ENCODE data around the gene GCN1.

Gene GCN1

DNA sequence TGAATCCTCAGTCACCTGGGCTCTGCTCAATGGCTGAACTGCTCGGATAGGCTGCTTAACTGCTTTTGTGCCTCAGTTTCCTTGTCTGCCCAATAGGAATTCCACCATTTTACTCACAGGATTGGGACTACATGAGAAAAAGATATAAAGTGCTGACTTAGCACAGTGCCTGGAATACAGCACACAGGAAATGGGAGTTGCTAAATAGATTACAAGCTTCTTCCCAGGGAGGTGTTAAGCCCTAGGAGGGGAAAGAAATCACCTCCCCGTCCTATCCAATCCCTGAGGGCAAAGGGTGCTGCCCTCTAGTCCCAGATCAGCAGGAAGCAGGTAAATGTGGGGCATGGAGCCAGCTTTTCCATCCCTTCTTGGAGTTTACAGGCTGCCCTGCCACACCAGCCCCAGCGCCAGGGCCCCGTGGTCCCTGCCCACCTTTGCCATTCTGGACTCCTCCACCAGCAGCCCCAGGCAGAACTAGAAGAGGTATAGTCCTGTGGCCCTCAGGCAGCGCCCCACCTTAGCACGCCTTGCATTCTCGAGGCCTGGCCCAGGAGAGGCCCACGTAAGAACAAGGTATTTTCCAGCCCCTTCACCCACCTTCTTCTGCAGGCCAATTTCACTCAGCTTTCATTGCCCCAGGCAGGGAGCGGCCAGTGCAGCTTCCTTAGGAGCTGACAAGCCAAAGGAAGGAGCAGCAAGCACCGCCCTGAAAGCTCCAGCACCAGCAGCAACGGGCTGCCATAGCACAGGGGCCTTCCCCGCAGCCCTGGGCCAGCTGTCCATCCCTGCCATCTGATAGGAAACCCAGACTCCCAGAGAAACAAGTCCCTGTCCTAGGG is 35.2 kb upstream of the GCN1 start:
- DNase-seq = no peak

DNA sequence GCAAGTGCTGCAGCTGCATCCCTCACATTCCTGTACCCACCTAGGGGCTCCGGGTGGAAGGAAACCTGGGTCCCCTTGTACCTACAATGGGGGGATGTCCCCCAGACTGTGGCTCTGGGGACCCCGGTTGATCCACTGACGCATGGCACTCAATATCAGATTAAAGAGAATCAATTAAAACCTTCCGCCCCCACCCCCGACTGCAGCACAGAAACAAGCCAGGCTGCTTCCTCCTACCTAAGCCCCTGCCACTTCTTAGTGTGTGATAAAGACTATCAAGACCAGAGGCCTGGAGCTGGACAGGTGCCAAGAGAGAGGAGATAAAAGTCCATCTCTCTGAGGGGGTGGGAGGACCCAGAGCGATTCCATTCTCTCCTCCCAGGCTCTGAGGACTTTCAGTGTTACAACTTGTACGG is 34.6 kb upstream of the GCN1 start:
- no peak for DNase-seq

DNA sequence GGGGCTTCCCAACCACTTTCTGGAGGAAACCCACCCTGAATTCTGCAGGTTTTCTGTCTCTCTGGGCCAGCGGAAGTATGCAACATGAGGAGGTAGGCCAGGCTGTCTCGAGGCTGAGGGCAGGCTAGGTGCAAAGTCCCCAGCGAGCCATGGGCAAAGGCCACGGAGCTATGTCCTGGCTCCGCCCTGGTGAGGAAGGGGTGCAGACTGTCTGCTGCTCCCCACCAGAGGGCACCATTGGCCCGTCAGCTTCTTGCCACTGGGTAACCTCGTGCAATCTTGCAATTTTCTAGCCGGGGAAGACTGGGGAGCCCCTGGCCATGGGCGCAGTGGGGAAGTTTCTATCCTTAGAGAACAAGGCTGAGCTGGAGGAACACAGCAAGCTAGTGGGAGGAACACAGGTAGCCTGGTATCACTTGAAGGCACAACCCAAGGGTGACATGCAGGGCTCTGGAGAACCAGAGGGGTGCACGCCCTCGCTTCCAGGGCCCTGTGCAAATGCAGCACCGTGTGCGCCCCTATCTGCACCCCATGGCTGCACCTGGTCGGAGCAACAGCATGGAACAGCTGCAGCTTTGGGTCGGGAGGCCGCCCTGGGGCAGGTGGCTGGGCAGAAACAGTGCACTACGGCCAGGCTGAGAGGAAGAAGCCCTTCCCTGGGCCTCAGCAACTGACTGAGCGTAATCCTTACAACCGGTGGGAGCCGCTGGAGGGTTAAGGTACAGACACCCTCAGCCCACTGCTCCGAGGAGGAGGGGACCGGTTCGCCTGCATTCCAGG is 34.0 kb upstream of the GCN1 start:
- peak; percentile 71 to 87 (median 84) for DNase-seq

DNA sequence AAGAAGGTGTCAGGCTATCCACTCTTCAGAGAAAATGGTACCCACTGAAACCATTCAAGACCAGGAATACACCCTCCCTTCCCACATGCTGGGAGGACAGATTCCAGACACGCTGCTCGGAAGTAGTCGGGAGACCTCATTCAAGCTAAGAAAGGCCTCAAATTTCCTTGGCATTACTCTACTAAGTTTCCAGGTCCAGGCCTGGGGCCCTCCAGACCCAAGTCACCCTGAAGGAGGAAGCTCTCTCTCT is 33.5 kb upstream of the GCN1 start:
- no peak for DNase-seq

DNA sequence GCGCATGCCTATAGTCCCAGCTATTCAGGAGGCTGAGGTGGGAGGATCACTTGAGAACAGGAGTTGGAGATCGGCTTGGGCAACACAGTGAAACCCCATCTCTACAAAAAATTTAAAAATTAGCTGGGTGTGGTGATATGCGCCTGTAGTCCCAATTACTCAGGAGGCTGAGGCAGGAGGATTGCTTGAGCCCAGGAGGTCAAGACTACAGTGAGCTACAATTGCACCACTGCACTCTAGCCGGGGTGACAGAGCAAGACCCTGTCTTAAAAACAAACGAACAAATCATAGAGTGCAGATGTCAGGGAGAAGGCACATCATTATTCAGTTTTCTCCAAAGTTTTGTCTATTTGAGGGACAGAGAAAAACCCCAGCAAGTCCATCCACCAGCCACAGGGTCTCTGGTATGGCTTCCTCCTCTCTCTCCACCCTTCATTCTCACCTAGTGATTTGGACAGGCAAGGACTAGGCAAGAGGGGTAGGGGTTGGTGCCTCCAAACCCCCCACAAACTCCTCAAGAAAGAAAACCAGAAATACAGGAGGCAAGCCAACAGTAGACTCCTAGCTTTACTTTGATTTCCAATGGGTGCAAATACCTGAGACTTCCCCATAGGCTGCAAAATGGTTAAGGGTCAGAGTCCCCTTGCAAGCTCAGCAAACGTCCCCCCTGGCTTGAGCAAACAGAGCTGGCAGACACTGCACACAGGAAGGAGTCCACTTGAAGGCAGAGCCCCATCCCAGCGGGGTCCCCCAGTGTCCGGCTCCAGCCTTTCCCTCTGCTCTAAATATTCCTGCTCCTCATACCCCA is 32.9 kb upstream of the GCN1 start:
- DNase-seq = no peak

DNA sequence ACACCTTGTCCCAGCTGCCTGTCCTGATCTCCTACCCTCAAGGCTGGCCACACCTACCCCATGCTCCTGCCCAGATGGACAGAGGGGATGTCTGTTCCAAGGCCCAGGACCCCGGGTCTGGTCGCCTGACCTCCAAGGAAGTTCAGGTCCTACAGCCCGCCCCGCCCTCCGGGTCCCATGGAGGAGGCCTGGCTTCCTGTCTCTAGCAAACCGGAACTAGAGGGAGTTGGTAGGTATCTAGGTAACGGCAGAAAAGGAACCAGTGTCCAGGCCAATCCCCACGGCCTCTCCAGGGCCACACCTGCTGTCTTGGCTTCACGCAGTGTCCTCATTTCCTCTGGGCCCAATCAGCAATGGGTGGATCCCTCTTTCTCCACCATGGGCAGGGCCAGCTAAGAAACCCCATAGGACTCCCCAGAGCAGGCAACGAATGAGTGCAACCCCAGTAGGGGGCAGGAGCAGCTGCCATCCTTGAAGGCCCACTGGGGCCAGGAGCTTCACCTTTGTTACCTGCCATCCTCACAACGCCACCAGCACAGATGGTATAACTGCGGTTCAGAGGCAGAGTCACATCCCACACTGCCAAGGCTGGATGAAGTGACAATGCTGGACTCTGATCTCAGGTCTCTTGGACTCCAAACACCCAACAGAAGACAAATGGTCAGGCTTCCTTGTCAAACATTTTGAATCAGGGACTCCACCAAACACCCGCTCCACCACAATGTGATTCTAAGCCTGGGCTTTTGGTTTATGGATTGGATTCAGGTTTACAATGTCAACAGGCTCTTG is 31.5 kb upstream of the GCN1 start:
- DNase-seq = peak in 1 of 5 experiments; percentile 31

DNA sequence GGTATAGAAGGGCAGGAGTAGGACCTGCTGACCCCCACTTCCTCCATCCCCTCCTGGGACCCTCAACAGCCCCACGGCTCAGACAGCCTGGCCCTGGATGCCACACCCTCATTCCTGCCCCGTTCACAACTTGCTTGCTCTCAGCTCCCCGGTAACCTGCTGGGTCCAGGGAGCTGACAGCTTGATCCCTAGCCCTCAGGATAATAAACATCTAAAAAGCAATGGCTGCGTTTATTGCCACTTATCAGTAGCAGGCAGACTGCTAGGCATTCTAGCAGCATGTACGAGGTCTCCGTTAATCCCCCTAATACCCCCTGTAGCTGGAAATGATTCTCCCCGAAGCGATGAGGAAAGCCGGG is 30.7 kb upstream of the GCN1 start:
- no peak for DNase-seq

DNA sequence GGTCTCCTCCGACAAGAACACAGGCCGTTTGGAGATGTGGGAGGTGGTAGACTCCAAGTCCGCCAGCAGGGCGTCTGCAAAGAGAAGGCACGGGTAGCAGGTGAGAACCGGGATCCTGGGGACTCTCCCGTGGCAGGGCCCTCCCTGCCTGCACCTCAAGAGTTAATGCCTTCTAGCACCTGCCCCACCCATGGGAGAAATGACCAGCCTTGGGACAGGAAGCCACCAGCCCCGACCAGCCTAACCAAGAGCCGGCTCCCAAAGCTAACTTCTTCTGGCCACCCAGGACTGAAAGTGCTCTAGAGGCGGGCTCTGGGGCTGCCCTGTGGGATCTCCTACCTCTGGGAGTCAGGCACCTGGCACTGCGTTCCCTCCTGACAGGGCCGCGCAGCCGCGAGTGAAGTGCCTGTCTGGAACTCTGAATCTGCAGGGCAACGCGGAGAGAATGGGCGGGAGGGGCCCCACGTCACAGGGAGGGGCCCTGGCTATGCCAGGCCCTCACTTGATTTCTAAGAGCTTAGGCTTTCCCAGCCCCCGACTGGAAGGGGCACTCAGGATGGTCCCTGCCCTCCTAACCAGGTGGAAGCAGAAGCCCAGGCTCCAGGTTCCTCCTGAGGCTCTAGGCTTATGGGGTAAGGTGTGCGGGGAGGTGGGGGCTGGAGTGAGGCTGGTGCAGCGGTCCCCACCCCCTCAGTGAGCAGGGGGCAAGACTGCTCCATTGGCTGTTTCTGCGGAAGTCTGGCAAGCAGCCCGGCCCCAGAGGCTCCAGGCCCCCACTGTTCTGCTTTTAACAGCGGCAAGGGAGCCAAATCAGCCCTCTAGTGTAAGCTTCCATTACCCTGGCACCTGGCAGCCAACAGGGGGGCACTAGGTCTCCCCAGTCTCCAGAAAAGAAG is 30.0 kb upstream of the GCN1 start:
- no peak for DNase-seq

DNA sequence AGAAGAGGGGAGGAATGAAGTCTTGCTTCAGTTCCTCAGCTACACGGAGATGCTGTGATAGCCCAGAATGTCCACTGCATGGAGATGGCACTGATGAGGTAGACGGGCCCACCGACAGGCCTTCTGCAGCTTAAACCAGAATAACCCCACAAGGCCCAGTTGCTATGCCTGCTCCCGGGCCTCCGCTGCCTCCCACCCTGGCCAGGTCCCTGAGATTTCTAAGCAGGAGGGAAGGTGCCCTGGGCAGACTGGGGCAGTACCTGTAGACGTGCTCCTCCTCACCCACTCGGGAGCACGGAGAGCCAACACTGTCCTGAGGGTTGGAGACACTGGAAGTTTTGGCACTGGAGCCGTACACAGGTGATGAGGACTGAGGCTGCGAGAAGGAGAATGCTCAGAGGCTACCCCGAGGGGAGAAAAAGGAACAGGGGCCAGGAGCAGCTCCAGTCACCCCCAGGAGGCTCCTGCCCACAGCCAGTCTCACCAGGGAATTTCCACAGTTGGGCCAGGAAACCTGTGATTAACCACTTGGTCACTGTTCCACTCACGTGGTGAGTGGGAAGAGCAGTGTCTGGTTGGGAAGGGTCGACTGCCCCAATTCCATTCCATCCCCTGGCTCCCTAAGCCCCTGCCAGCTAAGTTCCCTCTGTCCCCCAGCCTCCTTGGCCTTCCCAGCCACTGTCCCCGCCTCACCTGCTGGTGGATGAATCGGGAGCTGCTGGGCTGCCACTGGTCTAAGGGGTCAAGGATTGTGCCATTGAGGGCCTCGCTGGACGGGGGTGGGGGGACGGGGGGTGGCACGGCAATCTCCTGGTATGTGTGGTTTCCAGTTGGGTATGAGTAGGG is 29.2 kb upstream of the GCN1 start:
- no peak for DNase-seq

DNA sequence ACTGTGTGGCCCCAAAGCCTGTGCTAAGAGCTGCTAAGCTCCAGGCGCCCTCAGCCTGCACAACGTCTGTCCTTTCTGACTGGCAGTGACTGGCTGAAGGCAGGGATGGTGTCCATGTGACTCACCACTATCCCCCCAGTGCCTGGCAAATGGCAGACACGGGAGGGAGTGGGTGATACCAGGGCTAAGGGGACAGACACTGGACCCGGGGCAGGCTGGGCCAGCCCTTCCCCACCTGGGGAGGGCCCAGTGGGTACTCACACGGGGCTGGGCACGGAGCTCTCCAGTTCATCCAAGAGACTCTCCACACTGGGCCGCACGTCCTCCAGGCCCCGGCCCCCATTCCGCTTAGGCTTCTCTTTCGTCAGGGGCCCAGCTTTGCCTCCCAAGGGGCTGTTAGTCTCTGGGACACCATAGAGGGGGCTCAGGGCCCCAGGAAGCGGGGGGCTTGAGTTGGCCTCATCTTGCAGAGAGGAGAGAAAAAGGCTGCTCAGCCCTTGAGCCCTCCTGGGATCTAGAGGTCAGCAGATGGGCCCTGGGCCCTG is 27.8 kb upstream of the GCN1 start:
- no peak for DNase-seq

DNA sequence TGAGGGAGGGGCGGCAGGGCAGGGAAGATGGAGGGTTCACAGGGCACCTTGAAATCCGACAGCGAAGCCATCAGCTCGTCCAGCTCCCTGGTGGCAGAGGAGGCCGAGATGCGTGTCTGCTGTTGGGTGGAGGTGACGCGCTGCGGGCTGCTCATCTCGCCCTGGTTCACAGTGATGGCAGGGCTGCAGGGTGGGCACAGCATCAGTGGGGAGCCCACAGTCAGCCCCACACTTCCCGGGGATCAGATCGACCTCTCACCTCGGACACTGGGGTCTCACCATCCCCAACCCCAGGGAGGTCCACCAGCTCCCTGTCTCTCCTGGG is 27.0 kb upstream of the GCN1 start:
- no peak for DNase-seq

DNA sequence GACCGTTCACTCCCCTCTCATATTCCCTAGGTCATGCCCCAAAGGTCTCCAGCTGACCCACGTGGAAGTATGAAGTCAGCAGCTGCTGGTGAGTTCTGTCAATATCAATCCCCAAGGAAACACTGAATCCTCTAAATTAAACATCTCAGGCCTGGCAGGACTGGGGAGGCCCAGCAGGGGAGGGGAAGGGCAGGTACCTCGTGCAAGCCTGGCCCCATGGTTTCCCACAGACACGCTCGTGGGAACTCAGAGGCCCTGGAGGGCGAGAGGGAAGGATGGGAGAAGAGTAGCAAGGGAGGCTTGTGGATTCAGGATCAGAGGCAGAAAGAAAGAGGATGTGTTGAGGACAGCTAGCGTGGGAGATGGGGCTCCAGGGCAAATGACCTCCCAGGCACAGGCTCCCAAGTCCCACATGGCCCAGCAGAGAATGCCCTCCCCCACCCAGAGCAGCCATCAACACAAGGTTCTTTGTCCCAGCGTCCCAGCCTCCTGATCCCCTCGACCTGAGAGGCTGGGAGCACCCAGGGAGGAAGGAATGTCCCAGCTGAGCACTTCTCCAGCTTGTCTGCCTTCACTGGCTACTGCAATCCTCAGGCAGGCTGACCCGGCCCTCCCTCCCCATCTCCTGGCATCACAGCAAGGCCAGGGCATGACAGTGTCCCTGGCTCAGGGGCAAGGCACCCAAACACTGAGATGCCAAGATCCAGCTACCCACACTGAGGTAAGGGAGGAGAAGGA is 26.5 kb upstream of the GCN1 start:
- no peak for DNase-seq

DNA sequence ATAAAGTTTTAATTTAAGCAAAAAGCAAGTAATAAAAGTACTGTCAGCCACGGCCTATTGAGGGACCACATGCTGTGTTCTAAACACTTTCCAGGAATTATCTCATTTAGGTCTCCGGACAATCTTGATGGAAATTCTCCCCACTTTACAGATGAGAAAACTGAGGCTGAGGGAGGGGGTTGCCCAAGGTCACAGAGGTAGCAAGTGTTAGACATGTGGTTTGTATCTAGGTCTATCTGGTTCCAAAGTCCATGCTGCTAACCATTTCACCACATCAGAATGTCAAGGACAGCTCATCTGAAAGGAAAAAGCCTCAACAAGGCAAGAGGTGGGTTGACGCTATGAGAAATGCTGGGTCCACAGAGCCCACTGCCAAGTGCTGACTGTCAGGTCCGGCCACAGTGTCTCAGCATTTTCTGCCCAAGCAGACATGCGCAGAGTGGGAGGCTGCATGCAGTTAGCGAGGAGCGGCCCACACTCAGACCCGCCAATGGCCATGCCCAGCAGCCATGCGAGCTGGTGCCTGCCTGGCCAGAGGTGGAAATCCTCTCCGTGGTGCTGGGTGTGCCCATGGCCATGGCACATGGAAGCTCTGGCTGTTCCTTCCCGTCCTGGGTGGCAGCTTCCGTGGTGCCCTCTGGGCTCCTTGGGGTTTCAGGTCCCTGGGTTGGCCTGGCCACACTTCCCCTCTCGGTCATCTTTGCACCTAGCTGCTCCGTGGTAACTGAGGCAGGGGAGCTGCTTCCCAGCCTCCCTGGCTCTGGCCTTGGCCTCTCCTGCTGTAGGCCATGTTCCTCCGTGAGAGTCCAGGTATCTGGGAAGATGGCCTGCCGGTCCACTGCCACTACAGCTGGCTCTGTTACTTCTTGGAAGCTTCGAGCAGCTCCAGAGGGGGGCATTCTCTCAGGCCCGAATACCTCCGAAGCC is 24.4 kb upstream of the GCN1 start:
- DNase-seq = no peak

DNA sequence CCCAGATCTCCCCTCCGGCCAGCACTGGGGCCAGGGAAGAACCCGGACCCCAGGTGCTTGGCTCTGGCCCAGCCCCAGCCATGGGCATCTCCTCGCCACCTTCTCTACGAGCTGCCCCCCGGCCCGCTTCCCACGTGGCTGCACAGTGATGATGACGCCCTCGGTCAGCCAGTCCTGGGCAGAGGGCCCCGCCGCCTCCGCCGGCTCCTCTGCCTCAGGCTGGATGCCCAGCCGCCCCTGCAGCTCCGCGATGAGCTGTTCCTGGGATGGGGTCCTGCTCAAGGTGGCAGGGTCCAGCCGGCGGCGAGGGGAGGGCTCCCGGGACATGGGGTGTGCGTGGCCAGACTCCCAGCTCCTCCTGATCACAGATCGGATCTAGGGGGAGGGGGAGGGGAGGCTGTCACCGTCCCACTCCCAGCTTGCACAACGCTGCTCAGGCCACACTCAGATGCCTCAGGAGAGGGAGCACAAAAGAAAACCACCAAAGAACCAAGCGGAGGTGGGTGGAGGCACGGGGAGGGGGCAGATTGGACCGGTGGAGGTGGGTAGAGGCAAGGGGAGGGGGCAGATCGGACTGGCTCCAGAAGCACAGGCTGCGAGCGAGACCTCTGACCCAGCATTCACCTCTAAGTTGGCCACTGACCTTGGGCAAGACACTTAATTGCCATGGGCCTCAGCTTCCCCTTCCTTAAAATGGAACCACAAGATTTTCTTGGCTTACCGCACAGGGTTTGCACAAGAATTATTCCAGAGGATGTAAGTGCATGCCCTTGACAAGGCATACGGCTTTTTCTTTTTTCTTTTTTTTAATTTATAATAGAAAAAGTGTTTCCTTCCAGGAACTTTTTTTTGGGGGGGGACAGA is 22.5 kb upstream of the GCN1 start:
- no peak for DNase-seq

DNA sequence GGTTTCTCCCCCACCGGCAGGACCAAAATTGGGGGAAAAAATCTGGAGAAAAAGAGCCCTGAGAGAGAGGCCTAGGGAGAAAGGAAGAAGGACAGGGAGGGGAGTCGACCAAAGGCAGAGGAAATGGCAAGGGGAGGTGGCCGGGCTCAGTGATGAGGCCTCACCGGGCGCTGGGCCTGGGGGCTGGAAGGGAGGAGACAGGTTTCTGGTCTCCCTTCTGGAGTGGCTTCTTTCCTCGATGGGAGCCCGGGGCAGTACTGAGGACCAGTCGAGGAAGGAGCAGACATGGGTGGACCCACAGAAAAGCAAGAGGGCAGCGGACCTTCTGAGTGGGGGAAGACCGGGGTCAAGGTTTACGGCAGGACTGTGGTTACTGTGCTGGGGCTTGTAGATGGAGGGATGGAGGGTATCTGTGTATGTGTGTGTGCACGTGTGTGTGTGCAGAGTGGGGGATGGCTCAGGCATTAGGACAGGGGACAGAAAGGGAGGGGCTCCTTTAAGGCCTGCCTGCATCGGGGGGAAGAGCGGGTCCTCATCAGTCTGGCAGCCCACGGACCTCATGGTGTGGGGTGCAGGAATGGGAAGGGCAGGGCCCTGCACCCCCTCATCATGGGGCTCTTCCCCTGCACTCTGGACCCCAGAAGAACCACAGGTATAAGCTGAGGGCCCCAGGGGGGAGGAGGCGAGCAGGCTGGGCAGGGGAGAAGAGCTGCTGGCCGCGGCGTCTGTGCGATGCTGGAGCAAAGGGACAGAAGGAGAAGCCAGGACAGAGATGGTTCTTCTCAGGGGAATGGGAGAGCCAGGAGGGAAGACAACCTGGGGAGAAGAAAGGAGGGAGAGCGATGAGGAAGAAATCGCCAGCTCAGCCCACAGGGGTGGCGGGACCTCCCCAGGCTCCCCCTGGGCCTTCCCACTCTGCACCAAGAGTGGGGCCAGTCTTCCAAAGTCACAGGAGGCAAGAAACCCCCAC is 21.5 kb upstream of the GCN1 start:
- DNase-seq = no peak

DNA sequence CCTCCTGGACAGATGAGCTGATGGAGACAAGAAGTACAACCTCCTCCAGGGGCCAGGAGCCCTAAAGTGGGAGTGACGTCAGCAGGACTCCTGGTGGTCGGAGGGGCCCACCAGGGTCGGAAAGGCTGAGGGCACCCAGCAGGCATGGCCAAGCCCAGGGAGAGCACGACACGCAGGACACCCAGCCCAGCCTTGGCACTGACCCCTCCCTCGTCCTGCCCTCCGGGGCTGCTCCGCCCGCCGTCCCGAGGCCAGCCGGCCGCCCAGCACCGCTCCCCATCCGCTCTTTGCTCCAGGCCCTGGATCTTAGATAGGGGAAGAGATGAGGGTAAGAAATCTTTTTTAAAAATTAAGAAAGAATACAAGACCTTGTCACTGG is 20.8 kb upstream of the GCN1 start:
- DNase-seq = no peak
